K562 (cell line): Measurements from ENCODE around the gene CDC27. TPM values are rescaled to one million over a fixed set of nuclear protein-coding genes. Genes with fewer than 3 reads are reported as not detected.

ENCODE experiments used
- ATAC-seq: fragments of 200-7000 bp; cut with Tn5 transposase; 3 replicates; pipeline ENCODE4 v1.9.1; 2020; ENCODE audit warnings: moderate library complexity
- BruUV-seq: library from RNA; stranded (reverse); fragments of 400-500 nt; replicated peaks from 2 replicates; lab custom pipeline; 2021; lab: Mats Ljungman, UMichigan
- CTCF ChIA-PET: fragments of 300-600 bp; formaldehyde crosslinking; extraction: SDS; loops from one replicate; lab custom pipeline; 2021; ENCODE audit warnings: low intra/inter-chr PET ratio; lab: Yijun Ruan, JAX
- POLR2A ChIA-PET: fragments of 300-600, 350-650 bp; sonication (Branson Sonifier 250); formaldehyde crosslinking; extraction: SDS; loops from one replicate; lab custom pipeline; 2021; ENCODE audit warnings: antibody characterized with exemption, inconsistent platforms; lab: Yijun Ruan, JAX
- DNase-seq, 4 experiments: peaks; one replicate each; pipeline versions ENCODE4 v3.0.0 to v3.0.0-alpha.2; 2011 to 2018; ENCODE audit warnings: low spot score in 3 of 4, mixed read lengths in 3 of 4; ENCODE audit errors: extremely low read depth in 1 of 4
- FAIRE-seq: peaks from 2 replicates; lab custom pipeline; 2011; peaks lifted over from hg19 to GRCh38; lab: Jason Lieb, UNC
- H2AFZ ChIP-seq: 2 replicates; pipeline ENCODE4 v1.6.0; 2011; ENCODE audit warnings: low read depth, low read length, control low read depth, inconsistent platforms
- H3K27ac ChIP-seq: fragments of 200-600 bp; 3 replicates; pipeline ENCODE4 v1.8.0; 2011; ENCODE audit warnings: low read depth, mild to moderate bottlenecking, control low read depth, inconsistent platforms, low read length, moderate library complexity, mixed read lengths; ENCODE audit errors: extremely low read depth
- H3K27me3 ChIP-seq, 2 experiments: fragments of 300-600 bp in 1 of 2; 2 replicates in 1 of 2; 3 replicates in 1 of 2; pipeline versions ENCODE4 v1.6.0 to v1.8.0; 2011; ENCODE audit warnings: inconsistent platforms in 2 of 2, low read length in 2 of 2, mild to moderate bottlenecking in 1 of 2, mixed read lengths in 1 of 2, moderate library complexity in 1 of 2; ENCODE audit not compliant: control insufficient read depth in 2 of 2, insufficient read depth in 2 of 2
- H3K36me3 ChIP-seq: fragments of 300-600 bp; 3 replicates; pipeline ENCODE4 v1.8.0; 2011; ENCODE audit warnings: mild to moderate bottlenecking, low read length, inconsistent platforms; ENCODE audit not compliant: control insufficient read depth, insufficient read depth
- H3K4me1 ChIP-seq, 2 experiments: fragments of 200-600 bp in 1 of 2; replicated peaks in 1 of 2; 2 replicates in 1 of 2; 3 replicates in 1 of 2; pipeline versions ENCODE4 v1.5.1 to v1.8.0; 2011; ENCODE audit warnings: inconsistent platforms in 2 of 2, low read length in 2 of 2, mild to moderate bottlenecking in 1 of 2, mixed read lengths in 1 of 2, moderate library complexity in 1 of 2; ENCODE audit not compliant: control insufficient read depth in 2 of 2, insufficient read depth in 2 of 2
- H3K4me2 ChIP-seq: 2 replicates; pipeline ENCODE4 v1.6.1; 2011; ENCODE audit warnings: low read length, control low read depth, inconsistent platforms, mixed read lengths; ENCODE audit not compliant: insufficient read depth
- H3K4me3 ChIP-seq: fragments of 200-600 bp; sonication (generic), shearing (Covaris generic); 2 replicates; pipeline ENCODE4 v1.5.1; 2016; ENCODE audit warnings: control low read depth, inconsistent platforms
- H3K79me2 ChIP-seq: fragments of 200-600 bp; 3 replicates; pipeline ENCODE4 v1.8.0; 2011; ENCODE audit warnings: low read length, inconsistent platforms; ENCODE audit not compliant: control insufficient read depth, insufficient read depth
- H3K9ac ChIP-seq, 2 experiments: 2 replicates each; pipeline versions ENCODE4 v1.6.0 to v1.6.1; 2011; ENCODE audit warnings: low read depth in 2 of 2, low read length in 2 of 2, control low read depth in 1 of 2, inconsistent platforms in 1 of 2, mild to moderate bottlenecking in 1 of 2, mixed read lengths in 1 of 2; ENCODE audit not compliant: insufficient read depth in 1 of 2
- H3K9me1 ChIP-seq: one replicate; pipeline ENCODE4 v1.6.0; 2011; ENCODE audit warnings: inconsistent platforms, mild to moderate bottlenecking, low read length, moderate library complexity; ENCODE audit not compliant: control insufficient read depth, insufficient read depth
- H3K9me3 ChIP-seq: replicated peaks from 2 replicates; pipeline ENCODE4 v1.5.1; 2011; ENCODE audit warnings: low read depth, low read length, inconsistent platforms; ENCODE audit not compliant: control insufficient read depth, insufficient read depth
- H4K20me1 ChIP-seq: replicated peaks from 2 replicates; pipeline ENCODE4 v1.6.1; 2011; ENCODE audit warnings: low read length, inconsistent platforms, mixed read lengths; ENCODE audit not compliant: control insufficient read depth, insufficient read depth
- EHMT2 ChIP-seq: fragments of 450-650 bp; IDR thresholded peaks from 2 replicates; pipeline ENCODE4 v1.6.1; 2018; ENCODE audit warnings: antibody characterized with exemption
- HNRNPUL1 ChIP-seq: fragments of 200-400 bp; formaldehyde crosslinking; IDR thresholded peaks from 2 replicates; pipeline ENCODE4 v1.6.1; 2017; ENCODE audit warnings: low read length
- NONO ChIP-seq, 2 experiments: fragments of 200-400 bp in 1 of 2; fragments of 450-650 bp in 1 of 2; formaldehyde crosslinking in 1 of 2; IDR thresholded peaks; 2 replicates each; pipeline ENCODE4 v1.6.1; 2017; ENCODE audit warnings: low read depth in 2 of 2, mild to moderate bottlenecking in 2 of 2, moderate library complexity in 2 of 2, low read length in 1 of 2
- SIN3B ChIP-seq: fragments of 450-650 bp; IDR thresholded peaks from 2 replicates; pipeline ENCODE4 v1.6.1; 2017; ENCODE audit warnings: low read depth, mild to moderate bottlenecking, moderate library complexity
- U2AF1 ChIP-seq: fragments of 200-400 bp; formaldehyde crosslinking; optimal IDR thresholded peaks from 2 replicates; pipeline ENCODE3; 2017; ENCODE audit warnings: mild to moderate bottlenecking, low read depth, low read length, moderate library complexity
- U2AF2 ChIP-seq: fragments of 200-400 bp; formaldehyde crosslinking; optimal IDR thresholded peaks from 2 replicates; pipeline ENCODE3; 2017; ENCODE audit warnings: low read depth, mild to moderate bottlenecking, low read length
- WGBS: fragments of 100-300 bp; shearing (Covaris generic); methylation state at CpG from one replicate; pipeline ENCODE4 v1.1.6; 2016; ENCODE audit warnings: low coverage, mixed read lengths; ENCODE audit not compliant: insufficient coverage; ENCODE audit errors: missing lambda C conversion rate; 5-methylcytosine and 5-hydroxymethylcytosine counted together
- in situ Hi-C: fragments of 300-500 bp; cut with MboI; formaldehyde crosslinking; loops from 4 replicates; pipeline ENCODE4 v1.15.0; 2018; ENCODE audit warnings: inconsistent platforms, mixed read lengths
- intact Hi-C: fragments of 100-400 bp; cut with micrococcal nuclease; formaldehyde crosslinking; loops from 2 replicates; pipeline ENCODE4 v1.14.2; 2022
- polyA plus RNA-seq, 8 experiments: library from polyadenylated mRNA; depleted of rRNA in 4 of 8; stranded (reverse) in 5 of 8; unstranded in 3 of 8; fragments of >200 nt; fragmentation: Nextera tagmentation in 2 of 8; fragmentation: Illumina TruSeq in 1 of 8; extraction: Ambion mirVana in 2 of 8; extraction: Trizol in 1 of 8; gene quantifications; 2 replicates each; pipeline versions ENCODE4 v1.2.1 to v1.2.3, GENCODE V29; 2011 to 2014; ENCODE audit warnings: inconsistent platforms in 1 of 8, missing spikeins in 1 of 8
- total RNA-seq, 7 experiments: library from RNA; depleted of rRNA in 6 of 7; stranded (reverse); fragments of >200 nt in 6 of 7; fragmentation: Illumina TruSeq in 2 of 7; extraction: Trizol in 2 of 7; gene quantifications; 2 replicates each; pipeline versions ENCODE4 v1.2.1 to v1.2.3, GENCODE V29; 2011 to 2021; ENCODE audit warnings: low replicate concordance in 1 of 7
- TF ChIP-seq, protein P1 (sequence below): IDR thresholded peaks from 3 replicates; pipeline ENCODE4 v1.6.1; 2011; ENCODE audit warnings: borderline replicate concordance, mild to moderate bottlenecking, moderate library complexity; ENCODE audit not compliant: insufficient read length; ENCODE audit errors: extremely low read depth
- TF ChIP-seq, protein P2 (sequence below): fragments of 450-650 bp; IDR thresholded peaks from 2 replicates; pipeline ENCODE4 v1.6.1; 2016; ENCODE audit warnings: borderline replicate concordance
- TF ChIP-seq, protein P3 (sequence below): fragments of 450-650 bp; IDR thresholded peaks from 2 replicates; pipeline ENCODE4 v1.6.1; 2016; ENCODE audit warnings: mild to moderate bottlenecking

CDC27 gene
- total and polyA plus RNA-seq, 9 of the 15 experiments (the other 6 are each of a cell fraction or from before 2014, with no cell fraction given) = 28.6 to 155 (median 94.1) TPM

DNA sequence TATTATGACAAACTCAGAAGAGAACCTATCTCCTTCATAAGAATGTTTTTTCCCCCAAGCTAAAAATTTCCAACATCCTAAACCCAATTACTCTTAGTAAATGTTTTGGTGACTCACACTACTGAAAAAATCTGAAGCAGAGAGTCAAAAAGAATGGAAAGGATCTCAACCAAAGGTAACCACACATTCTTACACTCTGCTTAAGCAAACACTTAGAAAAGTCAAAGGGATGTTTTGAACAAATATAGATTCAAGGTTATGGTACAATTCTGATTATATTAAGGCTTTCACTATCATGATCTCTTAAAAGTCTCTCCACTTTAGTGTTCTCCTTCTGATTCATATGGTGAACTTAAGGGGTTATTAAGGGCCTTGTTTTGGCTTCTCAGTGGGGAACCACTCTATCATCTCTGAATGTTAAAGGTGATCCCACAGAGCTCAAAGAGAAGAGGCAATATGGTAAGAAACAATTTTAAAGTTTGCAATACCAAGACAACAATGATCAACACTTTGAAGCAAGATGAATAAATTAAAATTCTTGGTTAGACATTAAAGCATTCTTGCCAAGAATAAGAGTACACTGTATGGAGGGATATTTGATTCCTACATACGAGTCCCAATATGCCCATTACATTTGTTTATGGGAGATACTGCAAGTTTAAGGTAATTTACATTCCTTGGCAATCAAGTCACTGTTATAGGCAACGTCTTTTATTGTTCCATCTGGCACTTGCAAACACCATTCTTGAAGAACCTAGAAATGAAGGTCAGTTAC lies 69.2 kb downstream of the CDC27 start:
- no peaks in the 10 kb centered on the region for H3K9me1 ChIP-seq
- H2AFZ ChIP-seq = no peak overlapping the region
- H3K9ac ChIP-seq = no peak overlapping the region
- no peak for ATAC-seq
- BruUV-seq = no TSS peak
- in situ Hi-C loops = no loop called here
- H3K36me3 ChIP-seq = peaks cover 62% of the 10 kb centered on the region; the same call in 2 of the 3 replicates
- H3K27ac ChIP-seq = no peak overlapping the region
- H3K9me3 ChIP-seq = no peaks in the 10 kb centered on the region
- WGBS = 73% methylated on average over 2 of the region's 2 CpGs
- no peak overlapping the region for H3K4me3 ChIP-seq
- H3K4me1 ChIP-seq = peaks cover 0 to 4% of the 10 kb centered on the region in 2 experiments; a peak in 2 of 5 replicates
- H3K79me2 ChIP-seq = no peaks in the 10 kb centered on the region
- intact Hi-C loops = no loop called here
- TF ChIP-seq, protein P1, sequence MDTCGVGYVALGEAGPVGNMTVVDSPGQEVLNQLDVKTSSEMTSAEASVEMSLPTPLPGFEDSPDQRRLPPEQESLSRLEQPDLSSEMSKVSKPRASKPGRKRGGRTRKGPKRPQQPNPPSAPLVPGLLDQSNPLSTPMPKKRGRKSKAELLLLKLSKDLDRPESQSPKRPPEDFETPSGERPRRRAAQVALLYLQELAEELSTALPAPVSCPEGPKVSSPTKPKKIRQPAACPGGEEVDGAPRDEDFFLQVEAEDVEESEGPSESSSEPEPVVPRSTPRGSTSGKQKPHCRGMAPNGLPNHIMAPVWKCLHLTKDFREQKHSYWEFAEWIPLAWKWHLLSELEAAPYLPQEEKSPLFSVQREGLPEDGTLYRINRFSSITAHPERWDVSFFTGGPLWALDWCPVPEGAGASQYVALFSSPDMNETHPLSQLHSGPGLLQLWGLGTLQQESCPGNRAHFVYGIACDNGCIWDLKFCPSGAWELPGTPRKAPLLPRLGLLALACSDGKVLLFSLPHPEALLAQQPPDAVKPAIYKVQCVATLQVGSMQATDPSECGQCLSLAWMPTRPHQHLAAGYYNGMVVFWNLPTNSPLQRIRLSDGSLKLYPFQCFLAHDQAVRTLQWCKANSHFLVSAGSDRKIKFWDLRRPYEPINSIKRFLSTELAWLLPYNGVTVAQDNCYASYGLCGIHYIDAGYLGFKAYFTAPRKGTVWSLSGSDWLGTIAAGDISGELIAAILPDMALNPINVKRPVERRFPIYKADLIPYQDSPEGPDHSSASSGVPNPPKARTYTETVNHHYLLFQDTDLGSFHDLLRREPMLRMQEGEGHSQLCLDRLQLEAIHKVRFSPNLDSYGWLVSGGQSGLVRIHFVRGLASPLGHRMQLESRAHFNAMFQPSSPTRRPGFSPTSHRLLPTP = no peak
- TF ChIP-seq U2AF1 (no peak), SIN3B (no peak), EHMT2 (no peak), HNRNPUL1 (no peak), U2AF2 (no peak), NONO (IDR thresholded peaks at IDR 0.05; ENCODE audit: low read depth in 2 of 2, low read length in 1 of 2) (no peak)
- TF ChIP-seq, protein P2, sequence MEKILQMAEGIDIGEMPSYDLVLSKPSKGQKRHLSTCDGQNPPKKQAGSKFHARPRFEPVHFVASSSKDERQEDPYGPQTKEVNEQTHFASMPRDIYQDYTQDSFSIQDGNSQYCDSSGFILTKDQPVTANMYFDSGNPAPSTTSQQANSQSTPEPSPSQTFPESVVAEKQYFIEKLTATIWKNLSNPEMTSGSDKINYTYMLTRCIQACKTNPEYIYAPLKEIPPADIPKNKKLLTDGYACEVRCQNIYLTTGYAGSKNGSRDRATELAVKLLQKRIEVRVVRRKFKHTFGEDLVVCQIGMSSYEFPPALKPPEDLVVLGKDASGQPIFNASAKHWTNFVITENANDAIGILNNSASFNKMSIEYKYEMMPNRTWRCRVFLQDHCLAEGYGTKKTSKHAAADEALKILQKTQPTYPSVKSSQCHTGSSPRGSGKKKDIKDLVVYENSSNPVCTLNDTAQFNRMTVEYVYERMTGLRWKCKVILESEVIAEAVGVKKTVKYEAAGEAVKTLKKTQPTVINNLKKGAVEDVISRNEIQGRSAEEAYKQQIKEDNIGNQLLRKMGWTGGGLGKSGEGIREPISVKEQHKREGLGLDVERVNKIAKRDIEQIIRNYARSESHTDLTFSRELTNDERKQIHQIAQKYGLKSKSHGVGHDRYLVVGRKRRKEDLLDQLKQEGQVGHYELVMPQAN = no peak
- TF ChIP-seq, protein P3, sequence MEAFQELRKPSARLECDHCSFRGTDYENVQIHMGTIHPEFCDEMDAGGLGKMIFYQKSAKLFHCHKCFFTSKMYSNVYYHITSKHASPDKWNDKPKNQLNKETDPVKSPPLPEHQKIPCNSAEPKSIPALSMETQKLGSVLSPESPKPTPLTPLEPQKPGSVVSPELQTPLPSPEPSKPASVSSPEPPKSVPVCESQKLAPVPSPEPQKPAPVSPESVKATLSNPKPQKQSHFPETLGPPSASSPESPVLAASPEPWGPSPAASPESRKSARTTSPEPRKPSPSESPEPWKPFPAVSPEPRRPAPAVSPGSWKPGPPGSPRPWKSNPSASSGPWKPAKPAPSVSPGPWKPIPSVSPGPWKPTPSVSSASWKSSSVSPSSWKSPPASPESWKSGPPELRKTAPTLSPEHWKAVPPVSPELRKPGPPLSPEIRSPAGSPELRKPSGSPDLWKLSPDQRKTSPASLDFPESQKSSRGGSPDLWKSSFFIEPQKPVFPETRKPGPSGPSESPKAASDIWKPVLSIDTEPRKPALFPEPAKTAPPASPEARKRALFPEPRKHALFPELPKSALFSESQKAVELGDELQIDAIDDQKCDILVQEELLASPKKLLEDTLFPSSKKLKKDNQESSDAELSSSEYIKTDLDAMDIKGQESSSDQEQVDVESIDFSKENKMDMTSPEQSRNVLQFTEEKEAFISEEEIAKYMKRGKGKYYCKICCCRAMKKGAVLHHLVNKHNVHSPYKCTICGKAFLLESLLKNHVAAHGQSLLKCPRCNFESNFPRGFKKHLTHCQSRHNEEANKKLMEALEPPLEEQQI = no peak
- no peaks in the 10 kb centered on the region for H4K20me1 ChIP-seq
- POLR2A ChIA-PET = interaction anchor here (3.9 kb wide), 1 partner anchor 12 kb away, joined by 17 read pairs; no protein-coding TSS in a partner anchor
- CTCF ChIA-PET = no interaction called here
- no peak overlapping the region for H3K4me2 ChIP-seq
- H3K27me3 ChIP-seq = no peaks in the 10 kb centered on the region
- no peak for DNase-seq
- peak; percentile 37 for FAIRE-seq
